Left ventricle myocardium inferior (tissue), 1 donor: ENCODE measurements around the gene GNB3. TPM values are rescaled to one million over a fixed set of nuclear protein-coding genes. Genes with fewer than 3 reads are reported as not detected.
A peak's percentile ranks its signal among the peaks of the same experiment; 100 is the strongest.

Experiments used
- DNase-seq: peaks from one replicate; pipeline ENCODE4 v3.0.0-alpha.2; 2020
- H3K27ac ChIP-seq: fragments of 200-600 bp; replicated peaks from 2 replicates; pipeline ENCODE4 v1.8.0; 2021
- H3K27me3 ChIP-seq: fragments of 200-600 bp; 2 replicates; pipeline ENCODE4 v1.8.0; 2021; ENCODE audit warnings: low read depth
- H3K36me3 ChIP-seq: fragments of 200-600 bp; 2 replicates; pipeline ENCODE4 v1.8.0; 2021
- H3K4me1 ChIP-seq: fragments of 200-600 bp; 2 replicates; pipeline ENCODE4 v1.8.0; 2021
- H3K4me3 ChIP-seq: fragments of 200-600 bp; 2 replicates; pipeline ENCODE4 v1.8.0; 2021; ENCODE audit warnings: mild to moderate bottlenecking, moderate library complexity
- H3K9me3 ChIP-seq: fragments of 200-600 bp; replicated peaks from 2 replicates; pipeline ENCODE4 v1.8.0; 2021
- CTCF ChIP-seq: fragments of 200-600 bp; IDR thresholded peaks from 2 replicates; pipeline ENCODE4 v1.8.0; 2021; ENCODE audit warnings: antibody characterized with exemption, mild to moderate bottlenecking, borderline replicate concordance
- intact Hi-C: fragments of 100-400 bp; cut with micrococcal nuclease; formaldehyde crosslinking; loops from one replicate; pipeline ENCODE4 v1.11.0; 2022
- total RNA-seq: library from RNA; stranded (reverse); fragmentation: NEBNext Ultra II Directional; extraction: Animal tissue kit (Norgen Biotek cat#: 25700); gene quantifications from one replicate; pipeline ENCODE4 v1.2.1, GENCODE V29; 2021
- donor health status: DM: no; HTN: yes; CAD: no; lungs with severe emphysema.

GNB3 gene
- total RNA-seq, 1 donor from 2014 or later, result 7.5 TPM

GRCh38 chr12:6831450-6831995 is 9.2 kb upstream of the GNB3 start:
- no peak for TF ChIP-seq CTCF
- no peak for DNase-seq
- Histone ChIP-seq H3K9me3 (no peaks in the 10 kb centered on the region), H3K27me3 (peaks cover 5% of the 10 kb centered on the region), H3K4me3 (no peak overlapping the region), H3K4me1 (peaks cover 55% of the 10 kb centered on the region), H3K27ac (peak overlapping the region; percentile 83), H3K36me3 (peaks cover 22% of the 10 kb centered on the region)
- intact Hi-C loops, result no loop called here

GRCh38 chr12:6832125-6832524 is 8.6 kb upstream of the GNB3 start:
- H3K4me1 ChIP-seq, result peaks cover 50% of the 10 kb centered on the region

GRCh38 chr12:6833189-6833890 is 7.4 kb upstream of the GNB3 start:
- DNase-seq, result no peak
- Histone ChIP-seq H3K9me3 (no peaks in the 10 kb centered on the region), H3K4me3 (peak overlapping the region; percentile 64), H3K36me3 (peaks cover 40% of the 10 kb centered on the region), H3K27ac (peak overlapping the region; percentile 83), H3K4me1 (peaks cover 40% of the 10 kb centered on the region), H3K27me3 (peaks cover 5% of the 10 kb centered on the region)
- intact Hi-C loops, result no loop called here
- TF ChIP-seq CTCF, result no peak

More at GRCh38 chr12:6832125-6832524, 8.6 kb upstream of the GNB3 start:
- no peak for TF ChIP-seq CTCF
- DNase-seq, result no peak
- Histone ChIP-seq H3K27ac (peak overlapping the region; percentile 83), H3K27me3 (peaks cover 5% of the 10 kb centered on the region), H3K36me3 (peaks cover 28% of the 10 kb centered on the region), H3K9me3 (no peaks in the 10 kb centered on the region), H3K4me3 (no peak overlapping the region)
- intact Hi-C loops, result no loop called here

- Histone ChIP-seq H3K4me1 (peaks cover 30% of the 10 kb centered on the region), H3K9me3 (no peaks in the 10 kb centered on the region), H3K27ac (peak overlapping the region; percentile 83), H3K36me3 (peaks cover 49% of the 10 kb centered on the region), H3K4me3 (peak overlapping the region; percentile 64), H3K27me3 (no peaks in the 10 kb centered on the region)
- intact Hi-C loops, result no loop called here
- no peak for DNase-seq
- no peak for TF ChIP-seq CTCF
Observed at GRCh38 chr12:6834254-6834653, 6.5 kb upstream of the GNB3 start.

- peak overlapping the region; percentile 83 for H3K27ac ChIP-seq
Observed at GRCh38 chr12:6834873-6835272, 5.9 kb upstream of the GNB3 start.

More at GRCh38 chr12:6834873-6835272, 5.9 kb upstream of the GNB3 start:
- intact Hi-C loops, result no loop called here
- Histone ChIP-seq H3K4me1 (peaks cover 24% of the 10 kb centered on the region), H3K36me3 (peaks cover 54% of the 10 kb centered on the region), H3K9me3 (no peaks in the 10 kb centered on the region), H3K4me3 (peak overlapping the region; percentile 64), H3K27me3 (no peaks in the 10 kb centered on the region)
- DNase-seq, result no peak
- no peak for TF ChIP-seq CTCF
